NCI-H2227 treated with DMSO at 0.1 percent for 48 hours (cell line): Measurements from ENCODE around the gene PCSK4.
"Not testable (repeated sequence)": the region's sequence is repeated elsewhere in the genome, so short reads cannot be mapped to it uniquely, and the experiment has no call there.

ENCODE experiments used
- DNase-seq: peaks from one replicate; lab custom pipeline; 2025; lab: John Stamatoyannopoulos, UW

The PCSK4 gene

GRCh38 chr19:1490311-1491113, at the start of gene PCSK4:
Gene PCSK4 (minus strand): TSS chr19:1490350. CDS start chr19:1490346, 4 bp downstream.
- peak; percentile 95 for DNase-seq

GRCh38 chr19:1539749-1540148, 49.6 kb upstream of the PCSK4 start:
- not testable (repeated sequence) for DNase-seq

GRCh38 chr19:1538978-1539377, 48.8 kb upstream of the PCSK4 start:
- no peak for DNase-seq

GRCh38 chr19:1535699-1536098, 45.5 kb upstream of the PCSK4 start:
- not testable (repeated sequence) for DNase-seq

GRCh38 chr19:1534972-1535371, 44.8 kb upstream of the PCSK4 start:
- DNase-seq, result no peak

GRCh38 chr19:1533510-1534150, 43.5 kb upstream of the PCSK4 start:
- no peak for DNase-seq

- DNase-seq, result no peak
These were observed 41.9 kb upstream of the PCSK4 start for GRCh38 chr19:1532003-1532402.

GRCh38 chr19:1531587-1531986, 41.4 kb upstream of the PCSK4 start:
- DNase-seq, result no peak

GRCh38 chr19:1530856-1531255, 40.7 kb upstream of the PCSK4 start:
- DNase-seq, result not testable (repeated sequence)

- DNase-seq, result no peak
These were observed 39.3 kb upstream of the PCSK4 start for GRCh38 chr19:1529430-1529816.

- no peak for DNase-seq
These were observed 38.7 kb upstream of the PCSK4 start for GRCh38 chr19:1528596-1529429.

- DNase-seq, result no peak
These were observed 37.6 kb upstream of the PCSK4 start for GRCh38 chr19:1527650-1528309.

- DNase-seq, result no peak
These were observed 37.0 kb upstream of the PCSK4 start for GRCh38 chr19:1526979-1527649.

GRCh38 chr19:1526066-1526778, 36.1 kb upstream of the PCSK4 start:
- no peak for DNase-seq

- DNase-seq, result no peak
These were observed 35.2 kb upstream of the PCSK4 start for GRCh38 chr19:1525343-1525742.

GRCh38 chr19:1524972-1525325, 34.8 kb upstream of the PCSK4 start:
- DNase-seq, result no peak

GRCh38 chr19:1524287-1524971, 34.3 kb upstream of the PCSK4 start:
- no peak for DNase-seq

GRCh38 chr19:1523412-1524286, 33.5 kb upstream of the PCSK4 start, which contains the start of gene PLK5:
Gene PLK5 (plus strand): TSS chr19:1524077. CDS start chr19:1526997, 2,920 bp downstream.
- no peak for DNase-seq

GRCh38 chr19:1522838-1523237, 32.7 kb upstream of the PCSK4 start:
- no peak for DNase-seq
